Esophagus muscularis mucosa (tissue), 4 donors: ENCODE measurements around the gene HYDIN. TPM values are rescaled to one million over a fixed set of nuclear protein-coding genes. Genes with fewer than 3 reads are reported as not detected.

ENCODE experiments used
- DNase-seq: peaks from one replicate; pipeline ENCODE4 v3.0.0-alpha.2; 2017; ENCODE audit errors: extremely low spot score
- H3K27ac ChIP-seq, 4 donors: fragments of 200-600 bp; sonication (generic); replicated peaks in 1 of 4; 1 replicate in 3 of 4; 2 replicates in 1 of 4; pipeline ENCODE4 v1.5.1; 2016 to 2019; ENCODE audit warnings: mild to moderate bottlenecking in 1 of 4
- H3K27me3 ChIP-seq, 4 donors: fragments of 200-600 bp; sonication (generic); one replicate each; pipeline versions ENCODE4 v1.5.1 to v1.6.0; 2016 to 2019
- H3K36me3 ChIP-seq, 4 donors: fragments of 200-600 bp; sonication (generic); one replicate each; pipeline ENCODE4 v1.5.1; 2016 to 2019
- H3K4me1 ChIP-seq, 4 donors: fragments of 200-600 bp; sonication (generic); one replicate each; pipeline ENCODE4 v1.5.1; 2016 to 2019
- H3K4me3 ChIP-seq, 4 donors: fragments of 200-600 bp; sonication (generic); 1 replicate in 2 of 4; 2 replicates in 2 of 4; pipeline ENCODE4 v1.5.1; 2016 to 2019; ENCODE audit warnings: mild to moderate bottlenecking in 4 of 4, moderate library complexity in 1 of 4
- H3K9me3 ChIP-seq, 4 donors: fragments of 200-600 bp; sonication (generic); 1 replicate in 3 of 4; 2 replicates in 1 of 4; pipeline ENCODE4 v1.5.1; 2016 to 2019
- EP300 ChIP-seq: sonication (generic); formaldehyde crosslinking; IDR thresholded peaks from one replicate; pipeline ENCODE4 v1.6.1; 2017; ENCODE audit warnings: antibody characterized with exemption
- POLR2A ChIP-seq: fragments of 450-650 bp; IDR thresholded peaks from one replicate; pipeline ENCODE4 v1.6.1; 2017; ENCODE audit warnings: antibody characterized with exemption, moderate library complexity, mild to moderate bottlenecking, low read depth
- POLR2AphosphoS5 ChIP-seq, 2 donors: sonication (generic); formaldehyde crosslinking; IDR thresholded peaks; one replicate each; pipeline ENCODE4 v1.6.1; 2017; ENCODE audit warnings: antibody characterized with exemption in 2 of 2
- WGBS: methylation state at CpG from one replicate; pipeline ENCODE4 v1.1.5; 2018; 5-methylcytosine and 5-hydroxymethylcytosine counted together
- intact Hi-C: fragments of 100-400 bp; cut with DNase I; formaldehyde crosslinking; loops from one replicate; pipeline ENCODE4 v1.15.1; 2023
- total RNA-seq, 4 donors: library from RNA; depleted of rRNA; stranded (reverse); fragments of >200 nt; gene quantifications; one replicate each; pipeline versions ENCODE4 v1.1.0 to v1.2.1, GENCODE V29; 2016
- TF ChIP-seq, protein P1 (sequence below), 3 experiments: fragments of 200-600 bp in 2 of 3; fragments of 450-650 bp in 1 of 3; sonication (generic) in 2 of 3; IDR thresholded peaks; one replicate each; pipeline ENCODE4 v1.5.1; 2017 to 2019; ENCODE audit warnings: antibody characterized with exemption in 3 of 3, mild to moderate bottlenecking in 2 of 3, moderate library complexity in 1 of 3

HYDIN gene
- total RNA-seq, 4 donors from 2014 or later, result 0.32 to 2.6 (median 1.5) TPM

DNA sequence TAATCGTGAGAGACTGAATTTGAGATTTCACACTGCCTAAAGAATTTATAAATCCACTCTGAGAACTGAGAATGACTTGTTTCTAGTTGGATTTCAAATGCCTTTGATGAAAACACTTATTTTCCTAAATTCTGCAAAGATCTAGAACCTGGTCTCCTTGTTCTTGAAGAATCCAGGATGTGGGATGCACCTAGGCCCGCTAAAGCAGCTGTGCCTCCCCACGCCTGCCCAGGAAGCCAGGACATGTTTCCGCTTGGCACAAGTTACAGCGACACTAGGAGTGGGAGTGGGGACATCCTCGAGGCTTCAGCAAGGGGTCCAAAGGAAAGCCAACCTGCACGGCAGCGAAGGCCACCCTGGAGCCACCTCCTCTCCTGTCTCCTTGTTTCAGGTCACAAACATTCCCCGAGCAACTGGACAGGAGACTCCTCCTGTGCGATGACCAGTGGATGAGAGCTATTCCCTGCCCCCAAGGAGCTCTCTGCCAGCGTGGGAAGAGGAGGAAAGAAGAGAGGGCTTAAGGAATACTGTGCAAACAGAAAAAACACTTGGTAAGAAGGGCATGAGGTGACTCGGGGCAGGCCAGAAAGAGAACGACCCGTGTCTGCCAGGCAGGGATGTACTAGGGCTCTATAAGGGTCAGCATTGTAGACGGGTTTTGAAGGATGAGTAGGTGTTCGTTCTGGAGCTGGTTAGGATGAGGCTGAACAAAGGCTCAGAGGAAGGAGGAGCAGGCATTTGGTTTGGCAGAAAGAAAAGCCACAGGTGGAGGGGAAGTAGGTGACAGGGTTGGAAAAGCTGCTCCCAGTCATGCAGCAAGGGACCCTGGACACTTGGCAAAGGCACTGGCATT is 440.7 kb downstream of the HYDIN start:
- intact Hi-C loops, result no loop called here
- no peaks in the 10 kb centered on the region for H3K27me3 ChIP-seq
- H3K4me1 ChIP-seq, result no peaks in the 10 kb centered on the region
- no peak overlapping the region for H3K4me3 ChIP-seq
- H3K36me3 ChIP-seq, result peaks cover 11 to 28% (median 24%) of the 10 kb centered on the region in 4 donors
- no peak overlapping the region for H3K27ac ChIP-seq
- WGBS, result 77% methylated on average over 16 of the region's 16 CpGs
- no peaks in the 10 kb centered on the region for H3K9me3 ChIP-seq
- no peak for DNase-seq
- TF ChIP-seq POLR2A, result no peak
- TF ChIP-seq EP300, result no peak
- TF ChIP-seq, protein P1, sequence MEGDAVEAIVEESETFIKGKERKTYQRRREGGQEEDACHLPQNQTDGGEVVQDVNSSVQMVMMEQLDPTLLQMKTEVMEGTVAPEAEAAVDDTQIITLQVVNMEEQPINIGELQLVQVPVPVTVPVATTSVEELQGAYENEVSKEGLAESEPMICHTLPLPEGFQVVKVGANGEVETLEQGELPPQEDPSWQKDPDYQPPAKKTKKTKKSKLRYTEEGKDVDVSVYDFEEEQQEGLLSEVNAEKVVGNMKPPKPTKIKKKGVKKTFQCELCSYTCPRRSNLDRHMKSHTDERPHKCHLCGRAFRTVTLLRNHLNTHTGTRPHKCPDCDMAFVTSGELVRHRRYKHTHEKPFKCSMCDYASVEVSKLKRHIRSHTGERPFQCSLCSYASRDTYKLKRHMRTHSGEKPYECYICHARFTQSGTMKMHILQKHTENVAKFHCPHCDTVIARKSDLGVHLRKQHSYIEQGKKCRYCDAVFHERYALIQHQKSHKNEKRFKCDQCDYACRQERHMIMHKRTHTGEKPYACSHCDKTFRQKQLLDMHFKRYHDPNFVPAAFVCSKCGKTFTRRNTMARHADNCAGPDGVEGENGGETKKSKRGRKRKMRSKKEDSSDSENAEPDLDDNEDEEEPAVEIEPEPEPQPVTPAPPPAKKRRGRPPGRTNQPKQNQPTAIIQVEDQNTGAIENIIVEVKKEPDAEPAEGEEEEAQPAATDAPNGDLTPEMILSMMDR (IDR thresholded peaks at IDR 0.05), result no peak
- no peak for TF ChIP-seq POLR2AphosphoS5 (IDR thresholded peaks at IDR 0.05)

DNA sequence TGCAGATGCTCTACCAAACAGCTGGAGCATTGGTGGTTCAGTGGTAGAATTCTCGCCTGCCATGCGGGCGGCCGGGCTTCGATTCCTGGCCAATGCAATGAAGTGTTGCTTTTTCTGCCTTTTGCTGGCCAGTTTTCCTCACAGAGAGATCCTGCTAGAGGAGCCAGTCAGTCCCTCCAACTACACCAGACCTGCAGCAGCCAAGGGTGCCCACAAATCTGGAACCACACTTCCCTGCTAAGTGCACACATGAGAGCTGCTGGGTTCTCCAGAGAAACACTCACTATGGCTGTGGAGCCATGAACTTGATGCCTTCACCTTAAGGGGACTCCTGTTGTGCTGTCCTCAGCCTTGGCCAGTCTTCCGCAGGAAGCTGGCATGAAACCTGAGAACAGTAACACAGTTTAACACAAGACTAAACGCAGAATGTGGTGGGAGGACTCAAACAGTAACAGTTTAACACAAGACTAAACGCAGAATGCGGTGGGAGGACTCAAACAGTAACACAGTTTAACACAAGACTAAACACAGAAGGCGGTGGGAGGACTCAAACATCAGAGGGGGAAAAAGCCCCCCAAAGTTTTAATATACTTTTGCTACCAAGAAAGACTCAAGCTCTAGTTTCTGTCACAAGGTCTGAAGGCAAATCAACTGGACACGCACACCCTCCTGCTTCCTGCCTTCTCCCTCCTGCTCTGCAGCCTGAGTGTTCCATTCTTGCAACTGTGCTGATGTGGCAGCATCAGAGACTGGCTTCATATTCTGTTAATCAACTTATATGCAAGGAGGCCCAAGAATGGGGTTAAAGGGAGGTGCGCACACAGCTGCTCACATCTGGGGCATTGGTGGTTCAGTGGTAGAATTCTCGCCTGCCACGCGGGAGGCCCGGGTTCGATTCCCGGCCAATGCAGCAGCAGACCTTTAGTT is 441.6 kb downstream of the HYDIN start:
- H3K9me3 ChIP-seq, result no peaks in the 10 kb centered on the region
- H3K27me3 ChIP-seq, result no peaks in the 10 kb centered on the region
- 79% methylated on average over 18 of the region's 18 CpGs for WGBS
- peaks cover 17 to 37% (median 33%) of the 10 kb centered on the region in 4 donors for H3K36me3 ChIP-seq
- peak; percentile 93 for DNase-seq
- TF ChIP-seq POLR2A, result no peak
- intact Hi-C loops, result no loop called here
- H3K27ac ChIP-seq, result no peak overlapping the region
- H3K4me3 ChIP-seq, result no peak overlapping the region
- no peaks in the 10 kb centered on the region for H3K4me1 ChIP-seq

DNA sequence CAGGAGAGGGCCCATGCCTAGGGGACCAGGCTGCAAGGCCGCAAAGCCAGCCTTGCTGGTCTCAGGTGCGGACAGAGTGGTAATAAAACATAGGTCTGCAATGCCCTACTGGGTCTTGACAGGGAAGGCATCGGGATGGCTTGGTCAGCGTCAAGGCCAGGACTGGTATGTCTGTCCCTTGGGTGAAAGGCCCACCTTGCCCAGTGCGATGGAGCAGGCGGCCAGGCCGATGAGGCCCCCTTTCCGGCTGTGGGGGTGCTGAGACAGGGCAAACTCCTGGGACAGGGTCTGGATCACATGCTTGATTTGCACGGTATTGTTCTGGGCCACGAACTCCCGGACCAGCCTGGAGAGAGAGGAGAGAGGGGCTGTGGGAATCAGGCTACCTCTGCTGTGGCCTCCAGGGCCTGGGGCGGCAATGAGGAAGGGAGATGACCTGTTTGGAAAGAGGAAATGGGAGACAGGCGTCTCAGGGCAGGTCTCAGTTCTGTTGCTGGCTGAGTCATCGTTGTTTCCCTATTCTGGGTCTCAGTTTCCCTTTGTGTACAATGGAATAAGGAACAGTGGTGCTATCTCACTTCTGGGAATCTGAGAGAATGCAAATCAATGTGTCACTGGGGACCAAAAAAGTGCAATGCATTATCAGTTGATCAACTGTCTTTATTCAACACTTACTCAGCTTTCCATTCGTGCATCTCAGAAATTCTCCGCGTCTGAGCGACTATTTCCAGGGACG is 444.3 kb downstream of the HYDIN start:
- 93% methylated on average over 17 of the region's 19 CpGs for WGBS
- Histone ChIP-seq H3K27ac (no peak overlapping the region), H3K4me3 (no peak overlapping the region), H3K9me3 (no peaks in the 10 kb centered on the region), H3K27me3 (no peaks in the 10 kb centered on the region), H3K36me3 (peaks cover 41 to 64% (median 61%) of the 10 kb centered on the region in 4 donors), H3K4me1 (no peaks in the 10 kb centered on the region)
- no peak for DNase-seq
- intact Hi-C loops, result no loop called here
- TF ChIP-seq EP300, result no peak

DNA sequence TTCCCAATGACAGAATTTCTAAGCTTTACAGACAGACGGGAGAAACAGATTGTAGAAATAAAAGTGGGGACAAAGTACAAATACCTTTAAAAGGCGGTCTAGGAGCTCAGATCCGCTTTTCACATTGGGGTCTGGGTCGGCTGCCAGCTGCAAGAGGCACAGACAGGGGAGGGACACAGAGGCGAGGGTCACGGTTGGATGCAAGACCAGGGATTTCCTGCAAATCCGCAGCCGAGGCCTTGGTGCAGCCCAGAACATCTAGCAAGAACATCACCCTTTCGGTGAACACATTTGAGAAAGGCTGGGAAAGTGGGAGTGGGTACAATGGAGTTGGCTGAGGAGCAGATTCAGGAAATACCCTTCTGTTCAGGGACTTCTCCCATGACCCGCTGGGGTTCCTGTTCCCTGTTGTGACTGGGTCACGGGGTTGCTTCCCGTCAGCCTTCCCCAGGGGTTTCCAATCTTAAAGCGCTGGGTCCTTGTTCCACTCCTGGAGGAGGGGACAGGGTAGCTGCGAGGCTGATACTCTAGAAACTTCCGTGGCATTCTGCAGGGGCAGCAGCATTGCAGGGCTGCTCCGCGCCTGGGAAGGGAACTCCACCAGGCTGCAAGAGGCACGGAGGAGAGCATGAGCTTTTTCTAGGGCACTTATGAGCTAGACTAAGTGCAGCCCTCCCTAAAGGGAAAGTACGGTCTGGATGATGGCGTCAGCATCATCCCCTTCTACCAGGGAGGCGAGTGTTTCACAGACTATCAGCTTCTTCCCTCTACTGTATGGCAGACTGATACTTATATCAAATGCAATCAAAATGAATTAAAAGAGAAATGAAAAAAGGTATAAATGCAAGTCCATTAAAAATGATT is 445.6 kb downstream of the HYDIN start:
- no peaks in the 10 kb centered on the region for H3K4me1 ChIP-seq
- no peak for DNase-seq
- TF ChIP-seq POLR2A, result no peak
- TF ChIP-seq EP300, result no peak
- TF ChIP-seq, protein P1 (IDR thresholded peaks at IDR 0.05), result no peak
- TF ChIP-seq POLR2AphosphoS5 (IDR thresholded peaks at IDR 0.05), result no peak
- no peak overlapping the region for H3K4me3 ChIP-seq
- peaks cover 51 to 76% (median 73%) of the 10 kb centered on the region in 4 donors for H3K36me3 ChIP-seq
- 86% methylated on average over 18 of the region's 21 CpGs for WGBS
- H3K27ac ChIP-seq, result no peak overlapping the region
- intact Hi-C loops, result no loop called here
- H3K9me3 ChIP-seq, result no peaks in the 10 kb centered on the region
- no peaks in the 10 kb centered on the region for H3K27me3 ChIP-seq

DNA sequence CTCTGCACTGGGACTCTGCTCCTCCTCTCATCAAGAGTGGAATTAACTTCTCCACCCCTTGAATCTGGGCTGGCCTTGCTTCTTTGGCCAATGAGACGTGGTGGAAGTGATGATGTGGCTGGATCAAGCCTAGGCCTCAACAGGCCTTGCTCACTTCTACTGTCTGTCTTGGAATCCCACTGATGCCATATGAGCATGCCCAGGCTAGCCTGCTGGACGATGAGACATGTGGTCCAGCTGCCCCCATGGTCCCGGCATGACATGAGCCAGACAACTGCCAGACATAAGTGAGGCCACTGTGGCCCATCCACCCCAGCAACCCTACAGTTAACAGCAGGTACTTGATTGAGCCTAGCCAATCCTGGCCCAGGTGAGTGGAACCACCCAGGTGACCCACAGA is 448.3 kb downstream of the HYDIN start:
- H3K9me3 ChIP-seq, result no peaks in the 10 kb centered on the region
- TF ChIP-seq EP300 (no peak), POLR2AphosphoS5 (IDR thresholded peaks at IDR 0.05) (no peak), POLR2A (no peak)
- TF ChIP-seq, protein P1 (IDR thresholded peaks at IDR 0.05), result no peak
- H3K4me3 ChIP-seq, result no peak overlapping the region
- WGBS, result 100% methylated on average over 1 of the region's 3 CpGs
- H3K27ac ChIP-seq, result no peak overlapping the region
- intact Hi-C loops, result no loop called here
- peaks cover 51 to 95% (median 84%) of the 10 kb centered on the region in 4 donors for H3K36me3 ChIP-seq
- H3K27me3 ChIP-seq, result no peaks in the 10 kb centered on the region
- H3K4me1 ChIP-seq, result peaks cover 0 to 20% (median 14%) of the 10 kb centered on the region in 4 donors
- DNase-seq, result no peak
